ENCODE measurements around the gene TOM1.

TOM1 gene

GRCh38 chr22:35334004-35334403 is 34.3 kb downstream of the TOM1 start:
- Histone ChIP-seq H3K27me3 (ENCODE audit: insufficient read depth, low read length) (no peaks in the 10 kb centered on the region), H3K4me1 (ENCODE audit: control insufficient read depth, insufficient read depth, low read length, unreplicated experiment) (no peaks in the 10 kb centered on the region), H3K36me3 (ENCODE audit: insufficient read depth, low read length) (no peaks in the 10 kb centered on the region), H3K4me3 (ENCODE audit: low read depth, low read length) (no peak overlapping the region), H3K79me2 (ENCODE audit: control insufficient read depth, insufficient read depth, low read length, unreplicated experiment) (no peaks in the 10 kb centered on the region), H3K27ac (ENCODE audit: low read depth, low read length) (no peak overlapping the region), H2AFZ (ENCODE audit: low read length, unreplicated experiment) (no peak overlapping the region)

- Histone ChIP-seq H3K4me3 (ENCODE audit: low read depth, low read length) (no peak overlapping the region), H2AFZ (ENCODE audit: low read length, unreplicated experiment) (no peak overlapping the region), H3K27me3 (ENCODE audit: insufficient read depth, low read length) (no peaks in the 10 kb centered on the region), H3K36me3 (ENCODE audit: insufficient read depth, low read length) (no peaks in the 10 kb centered on the region), H3K79me2 (ENCODE audit: control insufficient read depth, insufficient read depth, low read length, unreplicated experiment) (no peaks in the 10 kb centered on the region), H3K4me1 (ENCODE audit: control insufficient read depth, insufficient read depth, low read length, unreplicated experiment) (no peaks in the 10 kb centered on the region), H3K27ac (ENCODE audit: low read depth, low read length) (no peak overlapping the region)
Observed at GRCh38 chr22:35335468-35335867, 35.8 kb downstream of the TOM1 start.

DNA sequence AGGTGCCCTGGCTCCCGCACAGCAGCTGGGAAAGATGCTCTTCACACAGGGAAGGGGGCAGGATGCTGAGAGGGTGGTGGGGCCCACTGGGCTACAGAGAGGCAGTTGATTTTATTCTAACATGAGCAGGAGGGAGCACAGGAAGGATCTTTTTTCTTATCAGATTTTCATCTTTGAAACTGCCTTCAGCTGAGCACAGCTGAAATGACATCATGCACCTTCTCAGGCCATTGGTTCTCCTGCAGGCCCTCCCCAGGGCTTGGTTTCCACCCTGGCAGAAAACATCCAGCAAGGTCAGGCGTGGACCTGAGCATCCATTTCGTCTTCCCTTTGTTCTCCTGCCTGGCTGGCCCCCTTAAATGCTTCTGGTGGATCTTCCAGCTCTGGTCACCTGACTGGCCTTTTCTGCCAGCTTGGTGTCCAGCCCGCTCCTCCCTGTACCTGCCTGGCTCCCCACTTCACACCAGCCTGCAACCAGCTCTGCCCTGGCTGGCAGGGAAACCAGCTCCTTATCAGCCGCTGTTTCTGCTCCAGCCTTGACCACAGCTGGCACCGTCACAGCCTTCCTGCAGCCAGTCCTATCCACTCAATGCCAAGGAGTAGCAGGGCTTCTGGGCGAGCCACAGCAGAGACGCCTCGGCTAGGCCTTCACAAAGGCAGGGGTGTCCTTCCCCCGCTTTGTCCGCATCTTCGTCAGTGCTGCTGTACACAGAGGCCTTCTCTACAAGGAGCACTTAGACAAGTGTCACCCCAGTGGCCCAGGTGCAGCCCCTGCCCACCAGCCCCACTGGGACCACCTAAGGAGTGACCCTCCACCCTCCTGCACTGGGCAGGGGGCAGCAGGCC is 36.5 kb downstream of the TOM1 start:
- Histone ChIP-seq H3K4me3 (ENCODE audit: low read depth, low read length) (no peak overlapping the region), H3K36me3 (ENCODE audit: insufficient read depth, low read length) (no peaks in the 10 kb centered on the region)

GRCh38 chr22:35337932-35338331 is 38.2 kb downstream of the TOM1 start:
- Histone ChIP-seq H3K27me3 (ENCODE audit: insufficient read depth, low read length) (no peaks in the 10 kb centered on the region), H2AFZ (ENCODE audit: low read length, unreplicated experiment) (no peak overlapping the region), H3K4me1 (ENCODE audit: control insufficient read depth, insufficient read depth, low read length, unreplicated experiment) (no peaks in the 10 kb centered on the region), H3K36me3 (ENCODE audit: insufficient read depth, low read length) (no peaks in the 10 kb centered on the region), H3K79me2 (ENCODE audit: control insufficient read depth, insufficient read depth, low read length, unreplicated experiment) (no peaks in the 10 kb centered on the region), H3K27ac (ENCODE audit: low read depth, low read length) (no peak overlapping the region), H3K4me3 (ENCODE audit: low read depth, low read length) (no peak overlapping the region)

More for the DNA sequence above, 36.5 kb downstream of the TOM1 start:
- no peak overlapping the region for H2AFZ ChIP-seq (ENCODE audit: low read length, unreplicated experiment)
- H3K4me1 ChIP-seq (ENCODE audit: control insufficient read depth, insufficient read depth, low read length, unreplicated experiment): no peaks in the 10 kb centered on the region
- no peak overlapping the region for H3K27ac ChIP-seq (ENCODE audit: low read depth, low read length)
- H3K27me3 ChIP-seq (ENCODE audit: insufficient read depth, low read length): no peaks in the 10 kb centered on the region
- no peaks in the 10 kb centered on the region for H3K79me2 ChIP-seq (ENCODE audit: control insufficient read depth, insufficient read depth, low read length, unreplicated experiment)

GRCh38 chr22:35341090-35341874 is 41.6 kb downstream of the TOM1 start:
- Histone ChIP-seq H3K4me3 (ENCODE audit: low read depth, low read length) (no peak overlapping the region), H3K4me1 (ENCODE audit: control insufficient read depth, insufficient read depth, low read length, unreplicated experiment) (no peaks in the 10 kb centered on the region), H3K27me3 (ENCODE audit: insufficient read depth, low read length) (no peaks in the 10 kb centered on the region), H2AFZ (ENCODE audit: low read length, unreplicated experiment) (no peak overlapping the region), H3K79me2 (ENCODE audit: control insufficient read depth, insufficient read depth, low read length, unreplicated experiment) (no peaks in the 10 kb centered on the region), H3K27ac (ENCODE audit: low read depth, low read length) (no peak overlapping the region), H3K36me3 (ENCODE audit: insufficient read depth, low read length) (no peaks in the 10 kb centered on the region)

DNA sequence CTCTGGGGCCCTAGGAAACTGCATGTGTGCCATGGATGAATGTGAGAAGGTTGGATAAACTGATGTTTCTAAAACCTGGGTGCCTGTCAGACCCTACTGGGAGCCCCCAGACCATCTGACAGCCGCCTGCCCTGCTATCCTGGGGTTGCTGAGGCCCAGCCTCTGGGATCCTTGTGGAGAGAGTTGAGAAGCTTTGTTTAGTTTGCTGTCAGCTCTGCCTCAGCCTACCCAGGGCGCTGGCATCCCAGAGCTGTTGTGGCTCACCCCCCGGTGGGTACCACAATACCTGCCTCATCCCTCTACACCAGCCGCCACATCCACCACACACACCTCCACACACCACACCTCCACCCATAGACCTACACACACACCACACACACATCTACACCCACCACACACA is 42.7 kb downstream of the TOM1 start:
- Histone ChIP-seq H3K79me2 (ENCODE audit: control insufficient read depth, insufficient read depth, low read length, unreplicated experiment) (no peaks in the 10 kb centered on the region), H3K36me3 (ENCODE audit: insufficient read depth, low read length) (no peaks in the 10 kb centered on the region), H3K4me3 (ENCODE audit: low read depth, low read length) (no peak overlapping the region), H3K27ac (ENCODE audit: low read depth, low read length) (no peak overlapping the region), H3K27me3 (ENCODE audit: insufficient read depth, low read length) (no peaks in the 10 kb centered on the region), H2AFZ (ENCODE audit: low read length, unreplicated experiment) (no peak overlapping the region), H3K4me1 (ENCODE audit: control insufficient read depth, insufficient read depth, low read length, unreplicated experiment) (no peaks in the 10 kb centered on the region)

DNA sequence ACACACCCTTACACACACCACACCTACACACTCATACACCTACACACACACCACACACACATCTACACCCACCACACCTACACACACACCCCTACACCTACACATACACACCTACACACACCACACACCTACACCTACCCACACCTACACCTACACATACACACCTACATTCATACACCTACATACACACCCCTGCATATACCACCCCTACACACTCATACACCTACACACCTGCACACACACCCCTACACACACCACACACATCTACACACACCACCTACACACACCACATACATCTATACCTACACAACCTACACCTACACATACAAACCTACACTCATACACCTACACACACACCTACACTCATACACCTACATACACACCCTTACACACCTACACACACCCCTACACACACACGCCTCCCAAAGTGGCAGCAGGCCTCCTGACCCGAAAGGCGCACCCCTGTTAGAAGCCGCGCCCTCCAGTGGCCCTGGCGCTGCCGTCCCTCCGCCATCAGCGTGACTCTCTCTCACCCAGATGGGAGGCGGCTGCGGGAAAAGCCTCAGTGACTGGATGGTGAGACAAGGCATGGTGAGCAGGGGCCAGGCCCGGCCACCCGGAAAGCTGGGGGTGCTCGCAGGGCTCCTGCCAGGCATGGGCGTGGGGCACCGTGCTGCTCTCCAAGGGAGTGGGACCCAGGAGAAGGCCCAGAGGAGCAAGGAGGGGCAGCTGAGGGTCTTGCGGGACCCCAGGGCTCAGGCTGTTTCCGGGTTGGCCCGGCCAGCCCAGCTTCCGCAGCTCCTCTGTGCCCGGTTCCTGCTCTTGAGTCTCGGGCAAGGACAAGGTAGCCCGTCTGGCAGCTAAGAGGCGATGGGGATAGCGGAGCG is 44.2 kb downstream of the TOM1 start:
- Histone ChIP-seq H3K36me3 (ENCODE audit: insufficient read depth, low read length) (no peaks in the 10 kb centered on the region), H3K27ac (ENCODE audit: low read depth, low read length) (no peak overlapping the region)

GRCh38 chr22:35344956-35345690 is 45.4 kb downstream of the TOM1 start:
- H3K4me1 ChIP-seq (ENCODE audit: control insufficient read depth, insufficient read depth, low read length, unreplicated experiment): no peaks in the 10 kb centered on the region
- H3K4me3 ChIP-seq (ENCODE audit: low read depth, low read length): no peak overlapping the region
- H3K79me2 ChIP-seq (ENCODE audit: control insufficient read depth, insufficient read depth, low read length, unreplicated experiment): no peaks in the 10 kb centered on the region
- no peaks in the 10 kb centered on the region for H3K36me3 ChIP-seq (ENCODE audit: insufficient read depth, low read length)
- no peak overlapping the region for H2AFZ ChIP-seq (ENCODE audit: low read length, unreplicated experiment)
- H3K27ac ChIP-seq (ENCODE audit: low read depth, low read length): no peak overlapping the region
- no peaks in the 10 kb centered on the region for H3K27me3 ChIP-seq (ENCODE audit: insufficient read depth, low read length)

More for the DNA sequence above, 44.2 kb downstream of the TOM1 start:
- Histone ChIP-seq H3K4me3 (ENCODE audit: low read depth, low read length) (no peak overlapping the region), H3K79me2 (ENCODE audit: control insufficient read depth, insufficient read depth, low read length, unreplicated experiment) (no peaks in the 10 kb centered on the region), H3K27me3 (ENCODE audit: insufficient read depth, low read length) (no peaks in the 10 kb centered on the region), H2AFZ (ENCODE audit: low read length, unreplicated experiment) (no peak overlapping the region), H3K4me1 (ENCODE audit: control insufficient read depth, insufficient read depth, low read length, unreplicated experiment) (no peaks in the 10 kb centered on the region)

DNA sequence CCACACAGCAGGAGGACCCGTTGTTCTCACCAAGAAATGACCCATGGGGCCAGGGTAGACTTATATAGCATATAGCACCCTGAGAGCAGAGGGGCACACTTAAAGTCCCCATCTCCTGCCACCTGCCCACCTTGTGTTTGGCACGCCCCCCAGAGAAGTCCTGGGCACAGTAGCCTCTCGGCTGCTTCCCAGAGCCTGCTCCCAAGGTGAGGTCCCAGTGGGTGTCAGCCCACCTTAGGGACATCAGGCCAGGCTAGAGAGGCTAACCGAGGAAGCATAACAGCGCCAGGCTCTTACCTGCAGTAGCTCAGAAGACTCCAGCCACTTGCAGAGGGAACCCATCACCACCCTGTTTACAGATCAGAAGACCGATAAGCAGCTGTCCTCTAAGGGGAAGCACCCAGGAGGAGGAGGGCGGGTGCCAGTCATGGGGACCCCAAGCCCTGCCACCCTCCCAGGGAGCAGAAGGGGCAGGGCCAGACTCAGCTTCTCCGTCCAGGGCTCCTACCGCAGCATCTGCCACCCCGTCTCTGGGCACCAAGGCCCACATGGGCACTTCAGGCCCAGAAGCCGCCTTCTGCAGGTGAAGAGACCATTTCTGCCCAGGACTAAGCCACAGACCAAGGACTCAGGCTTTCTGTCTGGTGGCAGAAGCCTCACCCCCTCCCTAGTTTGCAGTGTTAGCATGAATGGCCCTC is 46.3 kb downstream of the TOM1 start:
- Histone ChIP-seq H3K27me3 (ENCODE audit: insufficient read depth, low read length) (no peaks in the 10 kb centered on the region), H3K79me2 (ENCODE audit: control insufficient read depth, insufficient read depth, low read length, unreplicated experiment) (no peaks in the 10 kb centered on the region), H3K4me3 (ENCODE audit: low read depth, low read length) (no peak overlapping the region), H3K36me3 (ENCODE audit: insufficient read depth, low read length) (no peaks in the 10 kb centered on the region), H3K4me1 (ENCODE audit: control insufficient read depth, insufficient read depth, low read length, unreplicated experiment) (no peaks in the 10 kb centered on the region), H2AFZ (ENCODE audit: low read length, unreplicated experiment) (no peak overlapping the region), H3K27ac (ENCODE audit: low read depth, low read length) (no peak overlapping the region)
